Liver (tissue), 9 donors: ENCODE measurements around the gene PARP14. TPM values are rescaled to one million over a fixed set of nuclear protein-coding genes. Genes with fewer than 3 reads are reported as not detected.

Source experiments
- DNase-seq: peaks from one replicate; pipeline ENCODE4 v3.0.0-alpha.2; 2017; ENCODE audit warnings: low spot score
- H3K27ac ChIP-seq, 2 donors: one replicate each; pipeline ENCODE4 v1.7.0; 2013; ENCODE audit warnings: inconsistent platforms in 2 of 2, low read length in 2 of 2, control low read depth in 1 of 2, low read depth in 1 of 2, mild to moderate bottlenecking in 1 of 2
- H3K27me3 ChIP-seq, 4 donors: one replicate each; pipeline versions ENCODE4 v1.6.1 to v1.7.0; 2013; ENCODE audit warnings: low read length in 3 of 4, inconsistent platforms in 1 of 4, mild to moderate bottlenecking in 1 of 4, moderate library complexity in 1 of 4; ENCODE audit not compliant: control insufficient read depth in 4 of 4, insufficient read depth in 4 of 4
- H3K36me3 ChIP-seq, 4 donors: one replicate each; pipeline versions ENCODE4 v1.6.1 to v1.7.0; 2013; ENCODE audit warnings: low read length in 3 of 4, mild to moderate bottlenecking in 3 of 4, low read depth in 1 of 4, moderate library complexity in 1 of 4; ENCODE audit not compliant: control insufficient read depth in 4 of 4, insufficient read depth in 3 of 4
- H3K4me1 ChIP-seq, 4 donors: one replicate each; pipeline versions ENCODE4 v1.6.1 to v1.7.0; 2013; ENCODE audit warnings: low read length in 3 of 4, mild to moderate bottlenecking in 3 of 4, moderate library complexity in 1 of 4; ENCODE audit not compliant: control insufficient read depth in 4 of 4, insufficient read depth in 4 of 4
- H3K4me3 ChIP-seq, 3 donors: one replicate each; pipeline versions ENCODE4 v1.6.1 to v1.7.0; 2013; ENCODE audit warnings: low read length in 3 of 3, control low read depth in 1 of 3, low read depth in 1 of 3, mild to moderate bottlenecking in 1 of 3
- H3K9ac ChIP-seq, 2 donors: one replicate each; pipeline ENCODE4 v1.7.0; 2013; ENCODE audit warnings: low read length in 2 of 2, mild to moderate bottlenecking in 2 of 2, moderate library complexity in 2 of 2, control low read depth in 1 of 2, low read depth in 1 of 2
- H3K9me3 ChIP-seq, 4 donors: one replicate each; pipeline versions ENCODE4 v1.6.1 to v1.7.0; 2013; ENCODE audit warnings: low read length in 3 of 4; ENCODE audit not compliant: control insufficient read depth in 4 of 4
- FOXA1 ChIP-seq: IDR thresholded peaks from 2 replicates; pipeline ENCODE4 v1.6.1; 2016; ENCODE audit warnings: antibody characterized with exemption
- FOXA2 ChIP-seq: IDR thresholded peaks from 2 replicates; pipeline ENCODE4 v1.6.1; 2016; ENCODE audit warnings: antibody characterized with exemption
- GABPA ChIP-seq, 2 donors: IDR thresholded peaks in 1 of 2; conservative IDR thresholded peaks in 1 of 2; 2 replicates each; pipeline ENCODE4 v1.6.1; 2016; ENCODE audit warnings: antibody characterized with exemption in 2 of 2, mild to moderate bottlenecking in 1 of 2, moderate library complexity in 1 of 2
- HNF4A ChIP-seq, 2 donors: conservative IDR thresholded peaks; 2 replicates each; pipeline ENCODE4 v1.6.1; 2016; ENCODE audit warnings: antibody characterized with exemption in 2 of 2, mild to moderate bottlenecking in 2 of 2
- HNF4G ChIP-seq: IDR thresholded peaks from 2 replicates; pipeline ENCODE4 v1.6.1; 2016; ENCODE audit warnings: antibody characterized with exemption
- NR2F2 ChIP-seq: IDR thresholded peaks from 2 replicates; pipeline ENCODE4 v1.6.1; 2016; ENCODE audit warnings: antibody characterized with exemption
- RAD21 ChIP-seq, 2 donors: IDR thresholded peaks; 2 replicates each; pipeline ENCODE4 v1.6.1; 2016; ENCODE audit warnings: antibody characterized with exemption in 2 of 2, mild to moderate bottlenecking in 2 of 2
- RXRA ChIP-seq, 2 donors: IDR thresholded peaks; 2 replicates each; pipeline ENCODE4 v1.6.1; 2017 to 2018; ENCODE audit warnings: antibody characterized with exemption in 2 of 2, mild to moderate bottlenecking in 1 of 2
- SP1 ChIP-seq: IDR thresholded peaks from 2 replicates; pipeline ENCODE4 v1.6.1; 2018; ENCODE audit warnings: antibody characterized with exemption, mild to moderate bottlenecking
- WGBS: extraction: QIAGEN DNeasy Blood & Tissue Kit; methylation state at CpG from one replicate; pipeline ENCODE4 v1.1.7; 2013; 5-methylcytosine and 5-hydroxymethylcytosine counted together
- polyA plus RNA-seq, 2 donors: library from polyadenylated mRNA; stranded (reverse) in 1 of 2; unstranded in 1 of 2; fragments of 200-250 nt in 1 of 2; fragments of >200 nt in 1 of 2; fragmentation: Nextera tagmentation in 1 of 2; extraction: Ambion mirVana in 1 of 2; gene quantifications; one replicate each; pipeline versions ENCODE4 v1.2.1 to v1.2.3, GENCODE V29; 2013 to 2015
- total RNA-seq, 2 donors: library from RNA; depleted of rRNA; stranded (reverse); fragments of >200 nt; gene quantifications; one replicate each; pipeline ENCODE4 v1.2.3, GENCODE V29; 2014
- TF ChIP-seq, protein P1 (sequence below): IDR thresholded peaks from 2 replicates; pipeline ENCODE4 v1.6.1; 2016; ENCODE audit warnings: antibody characterized with exemption
- TF ChIP-seq, protein P2 (sequence below): IDR thresholded peaks from 2 replicates; pipeline ENCODE4 v1.6.1; 2016; ENCODE audit warnings: antibody characterized with exemption
- TF ChIP-seq, protein P3 (sequence below): IDR thresholded peaks from 2 replicates; pipeline ENCODE4 v1.6.1; 2016; ENCODE audit warnings: antibody characterized with exemption, mild to moderate bottlenecking
- TF ChIP-seq, protein P4 (sequence below): IDR thresholded peaks from 2 replicates; pipeline ENCODE4 v1.6.1; 2016; ENCODE audit warnings: antibody characterized with exemption
- TF ChIP-seq, protein P5 (sequence below): fragments of 150-350 bp; IDR thresholded peaks from 2 replicates; pipeline ENCODE4 v1.5.1; 2017; ENCODE audit warnings: improper control_type of control experiment, low read depth, low read length; ENCODE audit not compliant: missing input control
- donor health status: healthy.
- donor health status: healthy.
- donor health status: healthy.
- donor health status: healthy.
- donor health status: healthy.

The PARP14 gene
- total and polyA plus RNA-seq, 4 donors: 13.1 to 79.7 (median 23.4) TPM

DNA sequence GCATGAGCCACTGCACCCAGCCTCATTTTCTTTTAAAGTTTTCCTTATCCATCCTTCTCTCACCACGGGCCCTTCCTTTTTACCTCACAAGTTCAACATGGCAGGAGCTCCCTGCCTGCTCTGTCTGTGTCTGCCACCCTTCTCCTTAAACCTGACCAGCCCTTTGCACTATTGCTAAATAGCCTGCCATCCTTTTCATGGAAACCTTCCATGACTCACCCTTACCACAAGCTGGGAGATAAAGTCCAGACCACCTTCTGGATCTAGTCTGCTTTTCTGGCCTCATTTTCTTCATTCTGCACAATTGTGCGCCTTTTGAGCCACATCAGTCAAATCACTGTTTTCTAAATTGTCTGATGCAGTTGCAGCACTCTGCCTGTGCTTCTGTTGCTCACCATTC, 8.9 kb downstream of the PARP14 start:
- Histone ChIP-seq H3K4me1 (peaks cover 0 to 10% (median 6%) of the 10 kb centered on the region in 4 donors), H3K9me3 (no peaks in the 10 kb centered on the region), H3K9ac (no peak overlapping the region), H3K4me3 (no peak overlapping the region), H3K36me3 (peaks cover 3 to 45% (median 26%) of the 10 kb centered on the region in 4 donors), H3K27ac (no peak overlapping the region), H3K27me3 (no peaks in the 10 kb centered on the region)
- DNase-seq: no peak
- WGBS: 92% methylated on average over 2 of the region's 2 CpGs
- TF ChIP-seq, protein P1, sequence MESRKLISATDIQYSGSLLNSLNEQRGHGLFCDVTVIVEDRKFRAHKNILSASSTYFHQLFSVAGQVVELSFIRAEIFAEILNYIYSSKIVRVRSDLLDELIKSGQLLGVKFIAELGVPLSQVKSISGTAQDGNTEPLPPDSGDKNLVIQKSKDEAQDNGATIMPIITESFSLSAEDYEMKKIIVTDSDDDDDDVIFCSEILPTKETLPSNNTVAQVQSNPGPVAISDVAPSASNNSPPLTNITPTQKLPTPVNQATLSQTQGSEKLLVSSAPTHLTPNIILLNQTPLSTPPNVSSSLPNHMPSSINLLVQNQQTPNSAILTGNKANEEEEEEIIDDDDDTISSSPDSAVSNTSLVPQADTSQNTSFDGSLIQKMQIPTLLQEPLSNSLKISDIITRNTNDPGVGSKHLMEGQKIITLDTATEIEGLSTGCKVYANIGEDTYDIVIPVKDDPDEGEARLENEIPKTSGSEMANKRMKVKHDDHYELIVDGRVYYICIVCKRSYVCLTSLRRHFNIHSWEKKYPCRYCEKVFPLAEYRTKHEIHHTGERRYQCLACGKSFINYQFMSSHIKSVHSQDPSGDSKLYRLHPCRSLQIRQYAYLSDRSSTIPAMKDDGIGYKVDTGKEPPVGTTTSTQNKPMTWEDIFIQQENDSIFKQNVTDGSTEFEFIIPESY: no peak
- TF ChIP-seq FOXA1: no peak
- TF ChIP-seq, protein P2, sequence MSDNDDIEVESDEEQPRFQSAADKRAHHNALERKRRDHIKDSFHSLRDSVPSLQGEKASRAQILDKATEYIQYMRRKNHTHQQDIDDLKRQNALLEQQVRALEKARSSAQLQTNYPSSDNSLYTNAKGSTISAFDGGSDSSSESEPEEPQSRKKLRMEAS: no peak
- TF ChIP-seq GABPA (IDR thresholded peaks at IDR 0.05 in 1 of 2, conservative IDR thresholded peaks at IDR 0.05 in 1 of 2): no peak
- TF ChIP-seq HNF4A (conservative IDR thresholded peaks at IDR 0.05): peak; percentile 12 to 17
- no peak for TF ChIP-seq NR2F2

DNA sequence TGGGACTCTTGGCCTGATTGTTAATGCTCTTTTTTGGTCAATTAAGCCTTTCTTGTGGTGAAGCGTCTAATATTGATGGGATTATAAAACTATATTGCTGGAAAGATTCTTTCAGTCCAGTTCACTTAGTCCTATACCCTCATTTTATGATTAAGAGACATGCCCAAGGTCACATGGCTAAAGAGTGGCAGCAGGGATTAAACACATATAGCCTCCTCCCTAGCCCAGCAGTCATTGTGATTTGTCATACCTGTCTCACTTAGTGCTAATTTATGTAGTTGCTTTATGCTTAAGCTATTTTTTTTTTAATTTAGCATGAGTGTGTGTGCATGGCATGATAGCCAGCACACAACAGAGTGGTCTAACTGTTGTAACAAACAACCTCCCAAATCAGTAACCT, 9.5 kb downstream of the PARP14 start:
- H3K27ac ChIP-seq: no peak overlapping the region

More for the DNA sequence above, 9.5 kb downstream of the PARP14 start:
- peaks cover 0 to 10% (median 6%) of the 10 kb centered on the region in 4 donors for H3K4me1 ChIP-seq
- H3K27me3 ChIP-seq: no peaks in the 10 kb centered on the region
- 96% methylated on average over 1 of the region's 1 CpG for WGBS
- peaks cover 4 to 49% (median 30%) of the 10 kb centered on the region in 4 donors for H3K36me3 ChIP-seq
- no peaks in the 10 kb centered on the region for H3K9me3 ChIP-seq
- TF ChIP-seq RXRA (IDR thresholded peaks at IDR 0.05): no peak
- no peak for TF ChIP-seq SP1
- no peak for TF ChIP-seq FOXA1
- TF ChIP-seq RAD21 (IDR thresholded peaks at IDR 0.05): no peak
- no peak for TF ChIP-seq GABPA (IDR thresholded peaks at IDR 0.05 in 1 of 2, conservative IDR thresholded peaks at IDR 0.05 in 1 of 2)
- TF ChIP-seq, protein P3, sequence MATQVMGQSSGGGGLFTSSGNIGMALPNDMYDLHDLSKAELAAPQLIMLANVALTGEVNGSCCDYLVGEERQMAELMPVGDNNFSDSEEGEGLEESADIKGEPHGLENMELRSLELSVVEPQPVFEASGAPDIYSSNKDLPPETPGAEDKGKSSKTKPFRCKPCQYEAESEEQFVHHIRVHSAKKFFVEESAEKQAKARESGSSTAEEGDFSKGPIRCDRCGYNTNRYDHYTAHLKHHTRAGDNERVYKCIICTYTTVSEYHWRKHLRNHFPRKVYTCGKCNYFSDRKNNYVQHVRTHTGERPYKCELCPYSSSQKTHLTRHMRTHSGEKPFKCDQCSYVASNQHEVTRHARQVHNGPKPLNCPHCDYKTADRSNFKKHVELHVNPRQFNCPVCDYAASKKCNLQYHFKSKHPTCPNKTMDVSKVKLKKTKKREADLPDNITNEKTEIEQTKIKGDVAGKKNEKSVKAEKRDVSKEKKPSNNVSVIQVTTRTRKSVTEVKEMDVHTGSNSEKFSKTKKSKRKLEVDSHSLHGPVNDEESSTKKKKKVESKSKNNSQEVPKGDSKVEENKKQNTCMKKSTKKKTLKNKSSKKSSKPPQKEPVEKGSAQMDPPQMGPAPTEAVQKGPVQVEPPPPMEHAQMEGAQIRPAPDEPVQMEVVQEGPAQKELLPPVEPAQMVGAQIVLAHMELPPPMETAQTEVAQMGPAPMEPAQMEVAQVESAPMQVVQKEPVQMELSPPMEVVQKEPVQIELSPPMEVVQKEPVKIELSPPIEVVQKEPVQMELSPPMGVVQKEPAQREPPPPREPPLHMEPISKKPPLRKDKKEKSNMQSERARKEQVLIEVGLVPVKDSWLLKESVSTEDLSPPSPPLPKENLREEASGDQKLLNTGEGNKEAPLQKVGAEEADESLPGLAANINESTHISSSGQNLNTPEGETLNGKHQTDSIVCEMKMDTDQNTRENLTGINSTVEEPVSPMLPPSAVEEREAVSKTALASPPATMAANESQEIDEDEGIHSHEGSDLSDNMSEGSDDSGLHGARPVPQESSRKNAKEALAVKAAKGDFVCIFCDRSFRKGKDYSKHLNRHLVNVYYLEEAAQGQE: no peak
- TF ChIP-seq, protein P4, sequence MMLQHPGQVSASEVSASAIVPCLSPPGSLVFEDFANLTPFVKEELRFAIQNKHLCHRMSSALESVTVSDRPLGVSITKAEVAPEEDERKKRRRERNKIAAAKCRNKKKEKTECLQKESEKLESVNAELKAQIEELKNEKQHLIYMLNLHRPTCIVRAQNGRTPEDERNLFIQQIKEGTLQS: no peak
- no peak for TF ChIP-seq HNF4G
- TF ChIP-seq NR2F2: no peak
- TF ChIP-seq, protein P2: no peak
- no peak for TF ChIP-seq HNF4A (conservative IDR thresholded peaks at IDR 0.05)
- TF ChIP-seq FOXA2: no peak
- TF ChIP-seq, protein P5, sequence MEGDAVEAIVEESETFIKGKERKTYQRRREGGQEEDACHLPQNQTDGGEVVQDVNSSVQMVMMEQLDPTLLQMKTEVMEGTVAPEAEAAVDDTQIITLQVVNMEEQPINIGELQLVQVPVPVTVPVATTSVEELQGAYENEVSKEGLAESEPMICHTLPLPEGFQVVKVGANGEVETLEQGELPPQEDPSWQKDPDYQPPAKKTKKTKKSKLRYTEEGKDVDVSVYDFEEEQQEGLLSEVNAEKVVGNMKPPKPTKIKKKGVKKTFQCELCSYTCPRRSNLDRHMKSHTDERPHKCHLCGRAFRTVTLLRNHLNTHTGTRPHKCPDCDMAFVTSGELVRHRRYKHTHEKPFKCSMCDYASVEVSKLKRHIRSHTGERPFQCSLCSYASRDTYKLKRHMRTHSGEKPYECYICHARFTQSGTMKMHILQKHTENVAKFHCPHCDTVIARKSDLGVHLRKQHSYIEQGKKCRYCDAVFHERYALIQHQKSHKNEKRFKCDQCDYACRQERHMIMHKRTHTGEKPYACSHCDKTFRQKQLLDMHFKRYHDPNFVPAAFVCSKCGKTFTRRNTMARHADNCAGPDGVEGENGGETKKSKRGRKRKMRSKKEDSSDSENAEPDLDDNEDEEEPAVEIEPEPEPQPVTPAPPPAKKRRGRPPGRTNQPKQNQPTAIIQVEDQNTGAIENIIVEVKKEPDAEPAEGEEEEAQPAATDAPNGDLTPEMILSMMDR: no peak
- DNase-seq: no peak
- H3K9ac ChIP-seq: no peak overlapping the region
- no peak overlapping the region for H3K4me3 ChIP-seq
